Measurements from ENCODE around the gene SBF2.
A peak's percentile ranks its signal among the peaks of the same experiment; 100 is the strongest.
"Not testable (repeated sequence)": the region's sequence is repeated elsewhere in the genome, so short reads cannot be mapped to it uniquely, and the experiment has no call there.

Gene SBF2

GRCh38 chr11:9905960-9906791 is 387.8 kb downstream of the SBF2 start:
- no peak for TF ChIP-seq TAF1 (IDR thresholded peaks at IDR 0.05; ENCODE audit: borderline replicate concordance, low read depth, low read length)
- no peak for TF ChIP-seq POLR2AphosphoS5 (IDR thresholded peaks at IDR 0.05; ENCODE audit: low read depth, low read length)
- TF ChIP-seq POLR2A (IDR thresholded peaks at IDR 0.05; ENCODE audit: low read depth, low read length) = no peak
- no peak for DNase-seq (ENCODE audit: insufficient read length)
- peak; percentile 74 for FAIRE-seq

DNA sequence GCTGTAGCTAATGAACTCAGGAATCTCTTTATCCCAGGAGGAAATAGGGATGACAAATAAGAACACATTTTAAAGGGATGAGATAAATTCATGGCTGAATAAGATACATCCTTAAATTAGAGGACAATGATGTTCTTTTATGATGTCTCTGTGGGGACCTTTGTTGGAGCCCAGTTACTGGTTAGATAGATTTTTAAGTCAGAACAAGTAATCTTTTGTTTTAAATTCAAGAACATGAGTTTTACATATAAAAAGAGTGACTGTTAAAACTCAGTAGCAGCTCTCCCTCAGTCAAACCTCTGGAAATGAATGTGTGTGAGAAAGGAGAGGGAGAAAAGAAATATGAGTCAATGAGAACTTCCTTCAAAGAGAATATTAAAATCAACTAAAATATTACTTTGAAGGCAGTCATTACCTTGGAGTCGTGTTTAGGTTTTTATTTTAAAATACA is 388.5 kb downstream of the SBF2 start:
- FAIRE-seq = no peak
- TF ChIP-seq TAF1 (IDR thresholded peaks at IDR 0.05; ENCODE audit: borderline replicate concordance, low read depth, low read length) = no peak
- TF ChIP-seq POLR2A (IDR thresholded peaks at IDR 0.05; ENCODE audit: low read depth, low read length) = no peak
- no peak for TF ChIP-seq POLR2AphosphoS5 (IDR thresholded peaks at IDR 0.05; ENCODE audit: low read depth, low read length)
- no peak for DNase-seq (ENCODE audit: insufficient read length)

DNA sequence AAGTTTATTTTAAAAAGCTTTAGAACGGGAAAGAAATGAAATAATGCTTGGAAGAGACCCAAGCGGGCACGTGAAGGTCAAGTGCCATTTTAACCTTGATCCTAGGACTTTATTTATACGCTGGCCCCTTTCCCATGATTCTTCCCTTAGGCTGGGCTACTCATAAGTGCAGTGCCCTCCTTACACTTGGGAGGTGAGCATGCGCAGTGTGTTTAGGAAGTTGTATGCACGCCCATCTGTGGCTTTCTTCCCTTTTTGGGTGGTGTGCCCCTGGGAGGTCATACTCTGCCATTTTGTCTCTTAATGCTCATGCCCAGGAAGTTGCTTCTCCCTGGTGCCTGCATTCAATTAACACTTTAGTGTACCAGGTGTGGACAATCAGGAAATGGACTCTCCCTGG is 390.4 kb downstream of the SBF2 start:
- TF ChIP-seq POLR2AphosphoS5 (IDR thresholded peaks at IDR 0.05; ENCODE audit: low read depth, low read length) (no peak), POLR2A (IDR thresholded peaks at IDR 0.05; ENCODE audit: low read depth, low read length) (no peak), TAF1 (IDR thresholded peaks at IDR 0.05; ENCODE audit: borderline replicate concordance, low read depth, low read length) (no peak)
- DNase-seq (ENCODE audit: insufficient read length) (no peak), FAIRE-seq (no peak)

GRCh38 chr11:9901943-9902342 is 392.1 kb downstream of the SBF2 start:
- TF ChIP-seq POLR2AphosphoS5 (IDR thresholded peaks at IDR 0.05; ENCODE audit: low read depth, low read length) (no peak), TAF1 (IDR thresholded peaks at IDR 0.05; ENCODE audit: borderline replicate concordance, low read depth, low read length) (no peak), POLR2A (IDR thresholded peaks at IDR 0.05; ENCODE audit: low read depth, low read length) (no peak)
- FAIRE-seq = no peak

GRCh38 chr11:9900253-9900652 is 393.8 kb downstream of the SBF2 start:
- DNase-seq (ENCODE audit: insufficient read length); FAIRE-seq: not testable (repeated sequence)

More at GRCh38 chr11:9901943-9902342, 392.1 kb downstream of the SBF2 start:
- DNase-seq (ENCODE audit: insufficient read length) = no peak

GRCh38 chr11:9899676-9900075 is 394.3 kb downstream of the SBF2 start:
- TF ChIP-seq TAF1 (IDR thresholded peaks at IDR 0.05; ENCODE audit: borderline replicate concordance, low read depth, low read length) = no peak
- TF ChIP-seq POLR2A (IDR thresholded peaks at IDR 0.05; ENCODE audit: low read depth, low read length) = no peak
- TF ChIP-seq POLR2AphosphoS5 (IDR thresholded peaks at IDR 0.05; ENCODE audit: low read depth, low read length) = no peak
- FAIRE-seq = no peak
- DNase-seq (ENCODE audit: insufficient read length) = no peak

DNA sequence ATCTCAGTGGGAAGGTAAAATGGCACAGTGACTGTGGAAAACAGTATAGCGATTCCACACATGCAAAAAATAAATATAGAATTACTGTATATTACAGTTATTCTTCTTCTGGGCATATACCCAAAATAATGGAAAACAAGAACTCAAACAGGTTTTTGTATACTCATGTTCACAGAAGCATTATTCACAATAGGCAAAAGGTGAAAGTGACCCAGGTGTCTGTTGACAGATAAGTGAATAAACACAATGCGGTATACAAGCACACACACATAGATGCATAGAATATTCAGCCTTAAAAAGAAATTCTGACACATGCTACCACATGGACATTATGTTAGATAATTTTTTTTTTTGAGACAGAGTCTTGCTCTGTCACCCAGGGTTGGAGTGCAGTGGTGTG is 397.1 kb downstream of the SBF2 start:
- FAIRE-seq (no peak), DNase-seq (ENCODE audit: insufficient read length) (no peak)
- no peak for TF ChIP-seq TAF1 (IDR thresholded peaks at IDR 0.05; ENCODE audit: borderline replicate concordance, low read depth, low read length)
- no peak for TF ChIP-seq POLR2AphosphoS5 (IDR thresholded peaks at IDR 0.05; ENCODE audit: low read depth, low read length)
- TF ChIP-seq POLR2A (IDR thresholded peaks at IDR 0.05; ENCODE audit: low read depth, low read length) = no peak

- TF ChIP-seq TAF1 (IDR thresholded peaks at IDR 0.05; ENCODE audit: borderline replicate concordance, low read depth, low read length) = no peak
- no peak for TF ChIP-seq POLR2AphosphoS5 (IDR thresholded peaks at IDR 0.05; ENCODE audit: low read depth, low read length)
- TF ChIP-seq POLR2A (IDR thresholded peaks at IDR 0.05; ENCODE audit: low read depth, low read length) = no peak
- DNase-seq (ENCODE audit: insufficient read length) (no peak), FAIRE-seq (peak; percentile 33)
Measured at GRCh38 chr11:9895006-9895405, 399.0 kb downstream of the SBF2 start.

DNA sequence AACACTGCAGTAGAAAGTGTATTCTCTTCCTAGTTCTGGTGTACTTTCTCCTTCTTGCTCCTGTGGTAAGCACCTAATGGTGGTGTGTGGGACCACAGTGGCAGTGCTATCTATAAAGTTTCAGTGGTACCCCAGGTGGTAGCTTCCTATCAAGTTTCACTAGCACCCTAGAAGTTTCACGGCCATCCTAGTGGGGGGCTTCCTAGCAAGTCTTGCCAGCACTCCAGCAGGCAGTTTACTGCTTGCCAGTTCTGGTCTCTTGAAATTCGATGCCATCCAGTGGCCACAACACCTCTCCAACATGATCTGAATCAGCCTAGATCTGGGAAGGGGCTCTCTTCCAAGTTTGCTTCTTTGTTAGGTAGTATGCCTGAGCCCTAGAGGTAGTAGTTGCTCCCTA is 400.5 kb downstream of the SBF2 start:
- TF ChIP-seq TAF1 (IDR thresholded peaks at IDR 0.05; ENCODE audit: borderline replicate concordance, low read depth, low read length) (no peak), POLR2AphosphoS5 (IDR thresholded peaks at IDR 0.05; ENCODE audit: low read depth, low read length) (no peak), POLR2A (IDR thresholded peaks at IDR 0.05; ENCODE audit: low read depth, low read length) (no peak)
- peak; percentile 27 for FAIRE-seq
- DNase-seq (ENCODE audit: insufficient read length) = no peak

DNA sequence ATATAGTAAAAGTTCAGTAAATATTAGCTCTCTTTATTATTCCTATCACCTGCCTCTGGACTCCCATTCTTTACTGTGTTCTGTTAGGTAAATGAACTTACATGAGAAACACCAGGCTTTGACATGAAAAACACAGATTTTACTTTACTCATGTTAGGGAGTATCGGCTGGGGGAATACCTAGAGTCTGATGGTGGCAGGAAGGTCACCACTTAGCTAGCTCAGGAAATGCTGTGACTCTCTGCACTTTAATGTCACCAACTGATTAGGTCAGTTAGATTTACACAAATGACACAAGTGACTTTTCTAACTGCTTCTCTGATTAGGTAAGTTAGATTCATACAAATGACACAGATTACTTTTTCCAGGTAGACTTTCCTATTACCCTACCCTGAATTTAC is 405.1 kb downstream of the SBF2 start:
- TF ChIP-seq POLR2A (IDR thresholded peaks at IDR 0.05; ENCODE audit: low read depth, low read length) = no peak
- DNase-seq (ENCODE audit: insufficient read length) = no peak
- FAIRE-seq = peak; percentile 61

DNA sequence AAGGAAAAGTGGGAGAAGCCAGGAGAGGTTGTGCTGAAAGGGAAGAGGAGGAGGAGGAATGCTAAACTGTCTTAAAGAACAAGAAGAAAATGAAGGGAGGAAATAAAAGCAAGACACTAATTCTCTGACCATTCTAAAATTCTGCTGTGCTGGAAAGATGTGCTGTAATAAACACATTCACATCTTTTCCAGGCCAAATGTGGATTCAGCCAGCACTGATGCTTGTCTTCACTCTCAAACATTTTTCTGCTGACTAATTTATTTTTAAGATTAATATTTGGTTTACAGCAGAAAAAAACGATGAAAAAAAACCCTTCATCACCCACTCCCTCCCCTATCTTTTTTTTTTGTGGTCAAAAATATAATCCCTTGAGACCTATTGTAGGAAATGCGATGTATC is 406.5 kb downstream of the SBF2 start:
- no peak for TF ChIP-seq POLR2A (IDR thresholded peaks at IDR 0.05; ENCODE audit: low read depth, low read length)
- TF ChIP-seq POLR2AphosphoS5 (IDR thresholded peaks at IDR 0.05; ENCODE audit: low read depth, low read length) = no peak
- no peak for TF ChIP-seq TAF1 (IDR thresholded peaks at IDR 0.05; ENCODE audit: borderline replicate concordance, low read depth, low read length)
- FAIRE-seq (no peak), DNase-seq (ENCODE audit: insufficient read length) (no peak)

GRCh38 chr11:9886595-9886994 is 407.4 kb downstream of the SBF2 start:
- no peak for FAIRE-seq
- DNase-seq (ENCODE audit: insufficient read length) = no peak
- TF ChIP-seq POLR2A (IDR thresholded peaks at IDR 0.05; ENCODE audit: low read depth, low read length) (no peak), TAF1 (IDR thresholded peaks at IDR 0.05; ENCODE audit: borderline replicate concordance, low read depth, low read length) (no peak), POLR2AphosphoS5 (IDR thresholded peaks at IDR 0.05; ENCODE audit: low read depth, low read length) (no peak)

Measured in GM12892 (cell line).